ENCODE measurements around the gene TFB1M. TPM values are rescaled to one million over a fixed set of nuclear protein-coding genes. Genes with fewer than 3 reads are reported as not detected.
"Not testable (repeated sequence)": the region's sequence is repeated elsewhere in the genome, so short reads cannot be mapped to it uniquely, and the experiment has no call there.

Gene TFB1M
- total RNA-seq, 2 donors from 2014 or later, result 37.0 to 41.3 TPM

GRCh38 chr6:155275808-155276480, 38.3 kb downstream of the TFB1M start:
- peaks cover 6% of the 10 kb centered on the region in 2 donors for H3K36me3 Mint-ChIP-seq (ENCODE audit: insufficient read depth in 2 of 2)
- no peak overlapping the region for H3K27ac Mint-ChIP-seq
- ATAC-seq (replicated peaks in 1 of 2) (no peak), DNase-seq (no peak)
- no peaks in the 10 kb centered on the region for H3K27me3 Mint-ChIP-seq (ENCODE audit: low read depth)
- no peaks in the 10 kb centered on the region for H3K9me3 Mint-ChIP-seq
- H3K4me1 Mint-ChIP-seq (ENCODE audit: low read depth), result peaks cover 6% of the 10 kb centered on the region
- H3K4me3 Mint-ChIP-seq, result no peak overlapping the region

- Mint-ChIP-seq H3K4me3 (no peak overlapping the region), H3K9me3 (no peaks in the 10 kb centered on the region), H3K27ac (no peak overlapping the region), H3K36me3 (ENCODE audit: insufficient read depth in 2 of 2) (peaks cover 3 to 10% of the 10 kb centered on the region in 2 donors), H3K27me3 (ENCODE audit: low read depth) (no peaks in the 10 kb centered on the region), H3K4me1 (ENCODE audit: low read depth) (peaks cover 6% of the 10 kb centered on the region)
- DNase-seq, result no peak
- ATAC-seq (replicated peaks in 1 of 2), result no peak
Observed at GRCh38 chr6:155274533-155274932, 39.8 kb downstream of the TFB1M start.

DNA sequence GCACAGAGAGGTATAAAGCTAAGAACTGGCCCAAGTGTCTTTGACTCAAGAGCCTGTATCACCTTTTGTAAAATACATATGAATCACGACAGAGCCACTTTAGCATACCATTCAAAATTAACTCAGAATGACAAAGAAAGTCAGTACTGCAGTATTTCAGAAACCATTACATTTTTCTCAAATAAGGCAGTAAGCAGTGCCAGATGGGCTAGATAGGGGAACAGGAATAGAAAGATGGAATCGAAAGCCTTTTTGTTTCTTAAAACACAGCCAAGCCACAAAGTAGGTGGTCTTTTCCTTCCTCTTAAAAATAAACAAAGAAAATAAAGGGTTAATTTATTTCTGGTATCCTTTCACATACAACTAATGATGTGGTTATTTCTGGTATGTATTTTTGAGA, 40.2 kb downstream of the TFB1M start:
- Mint-ChIP-seq H3K9me3 (no peaks in the 10 kb centered on the region), H3K4me3 (no peak overlapping the region), H3K27ac (no peak overlapping the region), H3K4me1 (ENCODE audit: low read depth) (peaks cover 6% of the 10 kb centered on the region), H3K36me3 (ENCODE audit: insufficient read depth in 2 of 2) (peaks cover 3 to 10% of the 10 kb centered on the region in 2 donors), H3K27me3 (ENCODE audit: low read depth) (no peaks in the 10 kb centered on the region)
- ATAC-seq (replicated peaks in 1 of 2) (no peak), DNase-seq (no peak)

- no peak overlapping the region for H3K4me3 Mint-ChIP-seq
- H3K36me3 Mint-ChIP-seq (ENCODE audit: insufficient read depth in 2 of 2), result peaks cover 3 to 10% of the 10 kb centered on the region in 2 donors
- peaks cover 6% of the 10 kb centered on the region for H3K4me1 Mint-ChIP-seq (ENCODE audit: low read depth)
- no peak overlapping the region for H3K27ac Mint-ChIP-seq
- no peaks in the 10 kb centered on the region for H3K27me3 Mint-ChIP-seq (ENCODE audit: low read depth)
- H3K9me3 Mint-ChIP-seq, result no peaks in the 10 kb centered on the region
- DNase-seq, result no peak
- ATAC-seq (replicated peaks in 1 of 2), result no peak
Observed at GRCh38 chr6:155273431-155273830, 40.9 kb downstream of the TFB1M start.

DNA sequence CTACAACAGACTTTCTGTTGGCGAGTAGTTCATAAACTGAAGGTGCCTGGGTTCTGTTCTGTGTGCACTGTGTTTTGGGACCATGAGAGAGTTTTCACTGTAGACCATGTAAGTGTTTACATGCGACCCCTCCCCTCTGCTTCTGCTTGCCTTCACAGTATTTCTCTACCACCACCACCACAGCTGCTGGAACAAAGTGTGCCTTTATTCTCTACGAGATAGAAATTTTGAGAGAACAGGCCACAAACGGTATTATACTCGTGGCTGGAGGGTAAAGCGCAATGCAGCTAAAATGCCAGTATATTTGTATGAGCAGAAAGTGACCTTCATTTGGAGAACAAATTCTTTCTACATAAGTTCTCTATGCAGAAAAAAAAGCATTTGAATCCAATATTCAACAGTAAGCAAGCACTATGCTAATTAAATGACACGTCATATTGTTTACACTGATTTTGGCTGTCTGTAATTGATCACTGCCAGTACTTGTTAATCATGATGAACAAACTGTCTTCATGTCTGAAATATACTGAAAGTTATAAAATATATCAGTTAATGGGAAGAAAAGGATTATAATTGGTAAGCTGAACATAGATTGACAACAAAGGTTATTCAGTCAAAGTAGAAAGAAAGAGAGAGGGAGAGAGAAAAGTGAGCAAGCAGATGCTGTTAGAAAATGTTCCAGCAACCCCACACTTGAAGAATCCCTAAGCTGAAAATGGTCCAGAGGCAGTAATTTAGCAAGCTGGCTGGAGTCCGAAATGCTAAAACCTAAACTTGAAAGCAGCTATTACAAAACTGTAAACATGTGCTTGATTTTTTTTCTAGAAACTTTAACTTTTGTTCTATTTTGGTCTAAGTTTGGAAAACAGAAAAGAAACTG, 41.7 kb downstream of the TFB1M start:
- H3K27ac Mint-ChIP-seq, result peak overlapping the region; percentile 30

GRCh38 chr6:155271145-155271544, 43.1 kb downstream of the TFB1M start:
- H3K4me1 Mint-ChIP-seq (ENCODE audit: low read depth), result peaks cover 6% of the 10 kb centered on the region
- H3K27ac Mint-ChIP-seq, result no peak overlapping the region
- no peaks in the 10 kb centered on the region for H3K27me3 Mint-ChIP-seq (ENCODE audit: low read depth)
- H3K9me3 Mint-ChIP-seq, result no peaks in the 10 kb centered on the region
- H3K36me3 Mint-ChIP-seq (ENCODE audit: insufficient read depth in 2 of 2), result peaks cover 3 to 8% of the 10 kb centered on the region in 2 donors
- DNase-seq (no peak), ATAC-seq (replicated peaks in 1 of 2) (no peak)
- no peak overlapping the region for H3K4me3 Mint-ChIP-seq

More for the DNA sequence above, 41.7 kb downstream of the TFB1M start:
- peaks cover 6% of the 10 kb centered on the region for H3K4me1 Mint-ChIP-seq (ENCODE audit: low read depth)
- DNase-seq (no peak), ATAC-seq (replicated peaks in 1 of 2) (no peak)
- no peaks in the 10 kb centered on the region for H3K9me3 Mint-ChIP-seq
- H3K4me3 Mint-ChIP-seq, result no peak overlapping the region
- peaks cover 3 to 8% of the 10 kb centered on the region in 2 donors for H3K36me3 Mint-ChIP-seq (ENCODE audit: insufficient read depth in 2 of 2)
- H3K27me3 Mint-ChIP-seq (ENCODE audit: low read depth), result no peaks in the 10 kb centered on the region

- Mint-ChIP-seq H3K9me3 (no peaks in the 10 kb centered on the region), H3K4me1 (ENCODE audit: low read depth) (peaks cover 6% of the 10 kb centered on the region), H3K36me3 (ENCODE audit: insufficient read depth in 2 of 2) (peaks cover 0 to 8% of the 10 kb centered on the region in 2 donors), H3K4me3 (no peak overlapping the region), H3K27ac (no peak overlapping the region), H3K27me3 (ENCODE audit: low read depth) (no peaks in the 10 kb centered on the region)
- DNase-seq (no peak), ATAC-seq (replicated peaks in 1 of 2) (no peak)
Observed at GRCh38 chr6:155270561-155271091, 43.7 kb downstream of the TFB1M start.

DNA sequence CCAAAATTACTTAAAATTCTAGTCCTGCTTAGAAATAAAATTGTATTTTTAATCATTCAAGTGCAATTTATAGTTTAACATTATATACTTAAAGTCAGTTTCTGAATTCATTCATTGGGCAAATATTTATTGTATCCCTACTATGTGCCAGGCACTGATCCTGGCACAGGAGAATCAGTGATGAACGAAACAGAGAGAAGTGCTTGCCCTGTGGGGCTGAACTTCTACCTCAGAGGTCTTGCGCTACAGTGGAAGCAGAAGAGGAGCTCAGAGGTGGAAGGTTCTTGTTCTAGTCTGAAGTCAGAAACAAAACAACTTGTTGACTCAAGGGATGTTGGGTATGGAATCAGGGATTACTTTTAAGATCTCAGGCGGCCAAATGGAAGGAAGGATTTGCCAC, 44.5 kb downstream of the TFB1M start:
- peaks cover 6% of the 10 kb centered on the region for H3K4me1 Mint-ChIP-seq (ENCODE audit: low read depth)
- no peaks in the 10 kb centered on the region for H3K27me3 Mint-ChIP-seq (ENCODE audit: low read depth)
- no peaks in the 10 kb centered on the region for H3K9me3 Mint-ChIP-seq
- H3K36me3 Mint-ChIP-seq (ENCODE audit: insufficient read depth in 2 of 2), result peaks cover 0 to 10% of the 10 kb centered on the region in 2 donors
- H3K4me3 Mint-ChIP-seq, result no peak overlapping the region
- no peak overlapping the region for H3K27ac Mint-ChIP-seq
- DNase-seq (no peak), ATAC-seq (replicated peaks in 1 of 2) (no peak)

GRCh38 chr6:155268088-155268867, 46.0 kb downstream of the TFB1M start:
- not testable (repeated sequence) for H3K27me3 Mint-ChIP-seq (ENCODE audit: low read depth); H3K9me3 Mint-ChIP-seq; H3K27ac Mint-ChIP-seq; H3K4me3 Mint-ChIP-seq; H3K36me3 Mint-ChIP-seq (ENCODE audit: insufficient read depth in 2 of 2); H3K4me1 Mint-ChIP-seq (ENCODE audit: low read depth); DNase-seq
- ATAC-seq (replicated peaks in 1 of 2), result peak; percentile 37 to 39

DNA sequence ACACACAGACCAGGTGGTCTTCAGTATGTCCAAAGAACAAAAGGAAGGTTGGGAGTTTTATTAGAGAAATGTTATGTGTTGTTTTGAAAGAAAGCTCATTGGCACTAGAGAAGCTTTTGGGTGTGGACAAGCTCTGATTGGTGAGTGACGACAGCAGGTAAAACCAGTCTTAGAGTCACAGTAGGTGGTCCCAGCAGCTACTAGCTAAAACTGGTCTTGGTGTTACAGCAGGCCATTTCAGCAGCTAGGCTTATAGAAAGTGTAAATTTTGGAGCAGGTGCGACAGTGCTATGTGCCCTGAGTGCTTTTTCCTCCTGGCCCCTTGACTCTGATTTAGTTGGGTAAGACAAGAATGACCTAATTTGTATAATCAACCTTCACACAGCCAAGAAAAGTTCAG, 46.9 kb downstream of the TFB1M start:
- Mint-ChIP-seq H3K4me1 (ENCODE audit: low read depth) (no peaks in the 10 kb centered on the region), H3K36me3 (ENCODE audit: insufficient read depth in 2 of 2) (peaks cover 0 to 9% of the 10 kb centered on the region in 2 donors), H3K27me3 (ENCODE audit: low read depth) (no peaks in the 10 kb centered on the region)

DNA sequence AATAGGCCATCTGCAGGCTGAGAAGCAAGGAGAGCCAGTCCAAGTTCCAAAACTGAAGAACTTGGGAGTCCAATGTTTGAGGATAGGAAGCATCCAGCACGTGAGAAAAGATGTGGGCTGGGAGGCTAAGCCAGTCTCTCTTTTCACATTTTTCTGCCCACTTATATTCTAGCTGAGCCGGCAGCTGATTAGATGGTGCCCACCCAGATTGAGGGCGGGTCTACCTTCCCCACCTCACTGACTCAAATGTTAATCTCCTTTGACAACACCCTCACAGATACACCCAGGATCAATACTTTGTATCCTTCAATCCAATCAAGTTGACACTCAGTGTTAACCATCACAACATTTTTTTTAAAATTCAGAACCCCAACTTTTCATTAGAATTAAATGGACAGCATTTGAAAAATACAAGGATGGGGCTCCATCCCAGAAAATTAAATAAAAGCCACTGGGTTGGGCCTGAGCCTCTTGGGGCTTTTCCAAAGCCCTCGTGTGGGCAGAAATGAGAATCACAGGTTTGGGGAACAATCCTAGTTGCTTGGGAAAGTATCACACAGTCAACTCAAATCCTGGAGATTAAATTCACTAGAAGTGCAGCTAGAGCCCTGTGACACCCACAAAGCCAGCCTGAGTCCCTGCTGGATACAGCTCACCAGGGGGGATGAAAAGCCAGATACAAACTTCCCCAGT, 48.3 kb downstream of the TFB1M start:
- peaks cover 14% of the 10 kb centered on the region for H3K4me1 Mint-ChIP-seq (ENCODE audit: low read depth)

More for the DNA sequence above, 46.9 kb downstream of the TFB1M start:
- DNase-seq, result no peak
- H3K4me3 Mint-ChIP-seq, result no peak overlapping the region
- H3K27ac Mint-ChIP-seq, result no peak overlapping the region
- ATAC-seq (replicated peaks in 1 of 2), result no peak
- H3K9me3 Mint-ChIP-seq, result no peaks in the 10 kb centered on the region

DNA sequence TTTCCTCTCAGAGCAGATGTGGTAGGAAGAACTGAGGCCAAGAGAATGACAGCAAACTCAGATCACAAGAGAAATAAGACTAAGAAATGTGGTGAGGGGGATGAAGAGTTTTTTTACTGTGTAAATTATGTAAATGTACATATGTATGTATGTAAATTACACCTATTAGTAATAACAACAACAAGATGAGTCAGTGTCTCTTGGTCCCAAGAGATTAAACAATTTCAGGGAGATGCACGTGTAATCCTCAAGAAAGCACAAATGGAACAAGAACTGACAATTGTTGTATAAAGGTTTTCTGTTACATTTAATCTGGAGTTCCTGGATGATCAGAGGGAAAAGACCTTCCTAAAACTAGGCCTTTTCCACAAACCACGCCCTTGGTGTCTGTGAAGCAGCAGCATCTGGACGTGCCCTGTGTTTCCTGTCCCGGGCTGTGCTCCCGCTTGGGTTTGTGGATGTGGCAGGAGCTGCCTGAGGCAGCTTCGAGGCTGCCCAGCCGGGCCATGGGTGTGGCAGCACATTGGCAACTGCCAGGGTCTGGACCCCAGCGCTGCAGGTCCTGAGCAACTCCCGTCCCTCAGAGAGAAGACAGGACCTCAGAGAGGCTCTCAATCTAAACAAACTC, 49.5 kb downstream of the TFB1M start:
- Mint-ChIP-seq H3K27ac (peak overlapping the region; percentile 1), H3K27me3 (ENCODE audit: low read depth) (no peaks in the 10 kb centered on the region), H3K36me3 (ENCODE audit: insufficient read depth in 2 of 2) (peaks cover 0 to 5% of the 10 kb centered on the region in 2 donors), H3K9me3 (no peaks in the 10 kb centered on the region), H3K4me1 (ENCODE audit: low read depth) (peaks cover 21% of the 10 kb centered on the region), H3K4me3 (no peak overlapping the region)
- DNase-seq (no peak), ATAC-seq (replicated peaks in 1 of 2) (no peak)

More for the DNA sequence above, 48.3 kb downstream of the TFB1M start:
- Mint-ChIP-seq H3K36me3 (ENCODE audit: insufficient read depth in 2 of 2) (peaks cover 0 to 9% of the 10 kb centered on the region in 2 donors), H3K27me3 (ENCODE audit: low read depth) (no peaks in the 10 kb centered on the region), H3K27ac (no peak overlapping the region), H3K4me3 (no peak overlapping the region), H3K9me3 (no peaks in the 10 kb centered on the region)
- DNase-seq (no peak), ATAC-seq (replicated peaks in 1 of 2) (no peak)
